ENCODE results near the gene TBC1D23. TPM values are rescaled to one million over a fixed set of nuclear protein-coding genes. Genes with fewer than 3 reads are reported as not detected.
A peak's percentile ranks its signal among the peaks of the same experiment; 100 is the strongest.

The TBC1D23 gene
- polyA plus RNA-seq, 3 donors, result 10.2 to 22.7 (median 12.2) TPM

DNA sequence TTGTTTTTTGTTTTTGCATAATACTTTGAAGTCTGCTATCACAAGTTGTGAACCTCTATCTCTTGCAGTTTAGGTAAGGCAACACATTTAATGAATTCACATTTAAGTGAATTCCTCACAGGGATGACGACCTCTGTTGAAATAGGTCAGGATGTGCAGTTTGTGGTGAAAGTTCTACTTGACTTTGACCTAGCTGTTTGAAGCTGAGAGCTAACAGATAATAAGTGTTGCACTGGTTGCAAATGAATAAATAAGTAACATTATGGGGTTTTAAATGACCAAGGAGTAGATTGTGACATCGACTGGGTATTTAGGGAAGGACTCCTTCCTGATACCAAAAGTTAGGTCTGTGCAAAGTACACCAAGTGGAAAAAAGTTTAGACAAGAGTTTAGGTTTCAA is 97.6 kb downstream of the TBC1D23 start:
- no peaks in the 10 kb centered on the region for H3K4me1 ChIP-seq (ENCODE audit: control insufficient read depth in 1 of 2, insufficient read depth in 2 of 2, low read length in 2 of 2)
- H3K27ac ChIP-seq (ENCODE audit: low read depth in 1 of 2, low read length in 2 of 2), result peak overlapping the region in 1 of 2 donors; percentile 36
- no peak overlapping the region for H2AFZ ChIP-seq (ENCODE audit: insufficient read depth, low read depth, low read length, poor library complexity, severe bottlenecking)
- H3K9me3 Mint-ChIP-seq, result peaks cover 0 to 3% (median 0%) of the 10 kb centered on the region in 7 donors
- H3K36me3 ChIP-seq (replicated peaks in 1 of 2; ENCODE audit: control insufficient read depth in 1 of 2, insufficient read depth in 2 of 2, low read length in 2 of 2), result peaks cover 42 to 79% of the 10 kb centered on the region in 2 donors
- intact Hi-C loops (cut with micrococcal nuclease), result no loop called here
- H3K27ac Mint-ChIP-seq, result no peak overlapping the region
- TF ChIP-seq CTCF (IDR thresholded peaks at IDR 0.05), result no peak
- H3K4me2 ChIP-seq (replicated peaks; ENCODE audit: extremely low read depth, low read length, poor library complexity, severe bottlenecking), result no peak overlapping the region
- no peak for DNase-seq
- H3K79me2 ChIP-seq (ENCODE audit: insufficient read depth, low read length), result no peaks in the 10 kb centered on the region
- H3K9ac ChIP-seq (ENCODE audit: insufficient read depth, low read length, poor library complexity, severe bottlenecking), result no peak overlapping the region
- WGBS (ENCODE audit: insufficient coverage), result 10% methylated on average over 1 of the region's 2 CpGs
- no peaks in the 10 kb centered on the region for H3K4me1 Mint-ChIP-seq
- H3K36me3 Mint-ChIP-seq, result peaks cover 57 to 70% of the 10 kb centered on the region in 2 donors
- no peaks in the 10 kb centered on the region for H4K20me1 ChIP-seq (ENCODE audit: insufficient read depth, low read length)
- H3K9me3 ChIP-seq (replicated peaks in 1 of 2; ENCODE audit: control insufficient read depth in 1 of 2, insufficient read depth in 1 of 2, low read length in 2 of 2), result no peaks in the 10 kb centered on the region
- no peaks in the 10 kb centered on the region for H3K27me3 ChIP-seq (ENCODE audit: control insufficient read depth in 2 of 2, insufficient read depth in 2 of 2, low read length in 2 of 2)
- no peaks in the 10 kb centered on the region for H3K27me3 Mint-ChIP-seq (ENCODE audit: low read depth in 3 of 3)
- no peak overlapping the region for H3K4me3 ChIP-seq (replicated peaks in 1 of 3; ENCODE audit: low read depth in 2 of 3, low read length in 3 of 3)
- no peak overlapping the region for H3K4me3 Mint-ChIP-seq

DNA sequence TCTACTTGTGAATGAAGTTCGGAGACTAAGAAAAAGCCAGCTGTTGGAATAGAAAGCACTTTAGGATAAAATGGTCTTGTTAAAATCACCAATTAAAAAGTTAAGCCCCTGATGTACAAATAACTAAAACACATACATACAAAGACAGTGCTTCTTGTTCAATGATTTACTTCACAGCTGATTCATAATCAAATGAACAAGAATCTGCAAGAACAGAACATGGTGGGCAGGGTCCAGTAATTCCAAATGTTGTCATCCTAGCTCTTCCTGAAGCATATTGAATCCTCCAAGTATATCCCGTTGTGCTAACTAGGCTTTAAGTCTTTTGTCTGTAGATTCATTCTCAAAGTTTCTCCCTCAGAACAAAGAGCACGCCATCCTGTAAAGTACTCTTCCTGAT is 98.2 kb downstream of the TBC1D23 start:
- intact Hi-C loops (cut with micrococcal nuclease), result no loop called here
- Histone ChIP-seq H3K27ac (ENCODE audit: low read depth in 1 of 2, low read length in 2 of 2) (peak overlapping the region in 1 of 2 donors; percentile 20), H4K20me1 (ENCODE audit: insufficient read depth, low read length) (no peaks in the 10 kb centered on the region), H3K9me3 (replicated peaks in 1 of 2; ENCODE audit: control insufficient read depth in 1 of 2, insufficient read depth in 1 of 2, low read length in 2 of 2) (no peaks in the 10 kb centered on the region), H3K4me3 (replicated peaks in 1 of 3; ENCODE audit: low read depth in 2 of 3, low read length in 3 of 3) (no peak overlapping the region), H3K36me3 (replicated peaks in 1 of 2; ENCODE audit: control insufficient read depth in 1 of 2, insufficient read depth in 2 of 2, low read length in 2 of 2) (peaks cover 43 to 79% of the 10 kb centered on the region in 2 donors), H3K4me1 (ENCODE audit: control insufficient read depth in 1 of 2, insufficient read depth in 2 of 2, low read length in 2 of 2) (no peaks in the 10 kb centered on the region), H3K4me2 (replicated peaks; ENCODE audit: extremely low read depth, low read length, poor library complexity, severe bottlenecking) (no peak overlapping the region), H3K79me2 (ENCODE audit: insufficient read depth, low read length) (no peaks in the 10 kb centered on the region), H3K27me3 (ENCODE audit: control insufficient read depth in 2 of 2, insufficient read depth in 2 of 2, low read length in 2 of 2) (no peaks in the 10 kb centered on the region), H3K9ac (ENCODE audit: insufficient read depth, low read length, poor library complexity, severe bottlenecking) (no peak overlapping the region), H2AFZ (ENCODE audit: insufficient read depth, low read depth, low read length, poor library complexity, severe bottlenecking) (no peak overlapping the region)
- no peak for TF ChIP-seq CTCF (IDR thresholded peaks at IDR 0.05)
- Mint-ChIP-seq H3K27ac (no peak overlapping the region), H3K9me3 (peaks cover 0 to 3% (median 0%) of the 10 kb centered on the region in 7 donors), H3K4me3 (no peak overlapping the region), H3K27me3 (ENCODE audit: low read depth in 3 of 3) (no peaks in the 10 kb centered on the region), H3K36me3 (peaks cover 57 to 70% of the 10 kb centered on the region in 2 donors), H3K4me1 (no peaks in the 10 kb centered on the region)
- DNase-seq, result no peak
- 86% methylated on average over 2 of the region's 3 CpGs for WGBS (ENCODE audit: insufficient coverage)

Data from CD14-positive monocyte (primary cell).